Neural cell (in vitro differentiated cells): ENCODE measurements around the gene GIT2. TPM values are rescaled to one million over a fixed set of nuclear protein-coding genes. Genes with fewer than 3 reads are reported as not detected.

Experiments
- H2AFZ ChIP-seq: fragments of 200-600, 300-800 bp; sonication (generic), shearing (Covaris generic); 2 replicates; pipeline ENCODE4 v1.6.0; 2014; ENCODE audit warnings: low read depth, mild to moderate bottlenecking, antibody characterized with exemption, low read length, moderate library complexity
- H3F3A ChIP-seq: fragments of 200-600 bp; shearing (Covaris generic); 2 replicates; pipeline ENCODE4 v1.6.1; 2016; ENCODE audit warnings: mild to moderate bottlenecking, moderate library complexity, mixed read lengths, antibody characterized with exemption, low read length; ENCODE audit not compliant: insufficient read depth, poor library complexity, severe bottlenecking
- H3K27ac ChIP-seq: fragments of 200-600, 300-800 bp; sonication (generic), shearing (Covaris generic); 2 replicates; pipeline ENCODE4 v1.5.1; 2014; ENCODE audit warnings: mild to moderate bottlenecking, low read length, moderate library complexity
- H3K27me3 ChIP-seq: fragments of 300-800, 200-600 bp; sonication (generic), shearing (Covaris generic); 2 replicates; pipeline ENCODE4 v1.6.0; 2014; ENCODE audit warnings: mild to moderate bottlenecking, low read depth, low read length, moderate library complexity; ENCODE audit not compliant: insufficient read depth
- H3K36me3 ChIP-seq: fragments of 300-800, 200-600 bp; sonication (generic), shearing (Covaris generic); 2 replicates; pipeline ENCODE4 v1.5.1; 2014; ENCODE audit warnings: mild to moderate bottlenecking, antibody characterized with exemption, low read length, moderate library complexity; ENCODE audit not compliant: insufficient read depth
- H3K4me2 ChIP-seq: fragments of 300-800, 200-600 bp; sonication (generic), shearing (Covaris generic); 2 replicates; pipeline ENCODE4 v1.6.0; 2014; ENCODE audit warnings: mild to moderate bottlenecking, low read length
- H3K4me3 ChIP-seq: fragments of 300-800, 200-600 bp; sonication (generic), shearing (Covaris generic); 2 replicates; pipeline ENCODE4 v1.5.1; 2014; ENCODE audit warnings: mild to moderate bottlenecking, low read length, moderate library complexity
- H3K79me2 ChIP-seq: fragments of 200-600 bp; shearing (Covaris generic); replicated peaks from 2 replicates; pipeline ENCODE4 v1.6.0; 2014; ENCODE audit warnings: mild to moderate bottlenecking, low read length, moderate library complexity; ENCODE audit not compliant: insufficient read depth
- H3K9ac ChIP-seq: fragments of 300-800, 200-600 bp; sonication (generic), shearing (Covaris generic); 2 replicates; pipeline ENCODE4 v1.6.1; 2016; ENCODE audit warnings: mild to moderate bottlenecking, low read length, mixed read lengths
- H3K9me2 ChIP-seq: fragments of 200-600 bp; shearing (Covaris generic); 2 replicates; pipeline ENCODE4 v1.6.1; 2016; ENCODE audit warnings: mild to moderate bottlenecking, low read length, mixed read lengths; ENCODE audit not compliant: insufficient read depth
- H3K9me3 ChIP-seq: fragments of 200-600, 300-800 bp; sonication (generic), shearing (Covaris generic); 2 replicates; pipeline ENCODE4 v1.6.1; 2016; ENCODE audit warnings: mild to moderate bottlenecking, mixed run types, low read length, moderate library complexity, mixed read lengths
- H4K20me1 ChIP-seq: fragments of 200-600 bp; shearing (Covaris generic); 2 replicates; pipeline ENCODE4 v1.6.1; 2016; ENCODE audit warnings: mild to moderate bottlenecking, mixed run types; ENCODE audit not compliant: insufficient read depth
- EP300 ChIP-seq: fragments of 450-650 bp; conservative IDR thresholded peaks from 2 replicates; pipeline ENCODE4 v1.6.1; 2014; ENCODE audit warnings: antibody characterized with exemption, mild to moderate bottlenecking, moderate library complexity; ENCODE audit not compliant: poor library complexity, severe bottlenecking
- EZH2 ChIP-seq: fragments of 200-600, 300-800 bp; shearing (Covaris generic), sonication (generic); IDR thresholded peaks from 2 replicates; pipeline ENCODE4 v1.6.1; 2014; ENCODE audit warnings: antibody characterized with exemption, low read length, borderline replicate concordance, mild to moderate bottlenecking; ENCODE audit not compliant: insufficient read depth, poor library complexity, severe bottlenecking
- MXI1 ChIP-seq: fragments of 450-650 bp; conservative IDR thresholded peaks from 2 replicates; pipeline ENCODE4 v1.6.1; 2014; ENCODE audit warnings: antibody characterized with exemption, mild to moderate bottlenecking; ENCODE audit not compliant: poor library complexity, severe bottlenecking
- POLR2AphosphoS5 ChIP-seq: IDR thresholded peaks from 2 replicates; pipeline ENCODE4 v1.6.1; 2012
- RAD21 ChIP-seq: fragments of 450-650 bp; conservative IDR thresholded peaks from 2 replicates; pipeline ENCODE4 v1.6.1; 2014; ENCODE audit warnings: antibody characterized with exemption, mild to moderate bottlenecking, moderate library complexity
- SMC3 ChIP-seq: fragments of 450-650 bp; conservative IDR thresholded peaks from 2 replicates; pipeline ENCODE4 v1.6.1; 2014; ENCODE audit warnings: antibody characterized with exemption, mild to moderate bottlenecking, moderate library complexity; ENCODE audit not compliant: poor library complexity
- TAF1 ChIP-seq: IDR thresholded peaks from 2 replicates; pipeline ENCODE4 v1.6.1; 2012; ENCODE audit warnings: low read depth
- polyA plus RNA-seq: library from polyadenylated mRNA; depleted of rRNA; stranded (reverse); fragments of >200 nt; gene quantifications from 2 replicates; pipeline ENCODE4 v1.2.3, GENCODE V29; 2014
- TF ChIP-seq, protein P1 (sequence below): IDR thresholded peaks from 2 replicates; pipeline ENCODE4 v1.6.1; 2012; ENCODE audit warnings: borderline replicate concordance
- TF ChIP-seq, protein P2 (sequence below): fragments of 450-650 bp; IDR thresholded peaks from 2 replicates; pipeline ENCODE4 v1.5.1; 2014; ENCODE audit warnings: antibody characterized with exemption, mild to moderate bottlenecking, moderate library complexity; ENCODE audit not compliant: poor library complexity, severe bottlenecking

GIT2 gene
- polyA plus RNA-seq, 1 donor from 2014 or later = 14.2 TPM

GRCh38 chr12:110035534-110036104, 39.5 kb upstream of the GIT2 start:
- no peak overlapping the region for H2AFZ ChIP-seq
- H3K9ac ChIP-seq = no peak overlapping the region
- no peaks in the 10 kb centered on the region for H3K27me3 ChIP-seq
- no peaks in the 10 kb centered on the region for H3K9me3 ChIP-seq
- no peaks in the 10 kb centered on the region for H3F3A ChIP-seq
- TF ChIP-seq TAF1 (no peak), EP300 (no peak), RAD21 (no peak), POLR2AphosphoS5 (no peak), SMC3 (no peak), EZH2 (no peak), MXI1 (no peak)
- TF ChIP-seq, protein P1, sequence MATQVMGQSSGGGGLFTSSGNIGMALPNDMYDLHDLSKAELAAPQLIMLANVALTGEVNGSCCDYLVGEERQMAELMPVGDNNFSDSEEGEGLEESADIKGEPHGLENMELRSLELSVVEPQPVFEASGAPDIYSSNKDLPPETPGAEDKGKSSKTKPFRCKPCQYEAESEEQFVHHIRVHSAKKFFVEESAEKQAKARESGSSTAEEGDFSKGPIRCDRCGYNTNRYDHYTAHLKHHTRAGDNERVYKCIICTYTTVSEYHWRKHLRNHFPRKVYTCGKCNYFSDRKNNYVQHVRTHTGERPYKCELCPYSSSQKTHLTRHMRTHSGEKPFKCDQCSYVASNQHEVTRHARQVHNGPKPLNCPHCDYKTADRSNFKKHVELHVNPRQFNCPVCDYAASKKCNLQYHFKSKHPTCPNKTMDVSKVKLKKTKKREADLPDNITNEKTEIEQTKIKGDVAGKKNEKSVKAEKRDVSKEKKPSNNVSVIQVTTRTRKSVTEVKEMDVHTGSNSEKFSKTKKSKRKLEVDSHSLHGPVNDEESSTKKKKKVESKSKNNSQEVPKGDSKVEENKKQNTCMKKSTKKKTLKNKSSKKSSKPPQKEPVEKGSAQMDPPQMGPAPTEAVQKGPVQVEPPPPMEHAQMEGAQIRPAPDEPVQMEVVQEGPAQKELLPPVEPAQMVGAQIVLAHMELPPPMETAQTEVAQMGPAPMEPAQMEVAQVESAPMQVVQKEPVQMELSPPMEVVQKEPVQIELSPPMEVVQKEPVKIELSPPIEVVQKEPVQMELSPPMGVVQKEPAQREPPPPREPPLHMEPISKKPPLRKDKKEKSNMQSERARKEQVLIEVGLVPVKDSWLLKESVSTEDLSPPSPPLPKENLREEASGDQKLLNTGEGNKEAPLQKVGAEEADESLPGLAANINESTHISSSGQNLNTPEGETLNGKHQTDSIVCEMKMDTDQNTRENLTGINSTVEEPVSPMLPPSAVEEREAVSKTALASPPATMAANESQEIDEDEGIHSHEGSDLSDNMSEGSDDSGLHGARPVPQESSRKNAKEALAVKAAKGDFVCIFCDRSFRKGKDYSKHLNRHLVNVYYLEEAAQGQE = no peak
- TF ChIP-seq, protein P2, sequence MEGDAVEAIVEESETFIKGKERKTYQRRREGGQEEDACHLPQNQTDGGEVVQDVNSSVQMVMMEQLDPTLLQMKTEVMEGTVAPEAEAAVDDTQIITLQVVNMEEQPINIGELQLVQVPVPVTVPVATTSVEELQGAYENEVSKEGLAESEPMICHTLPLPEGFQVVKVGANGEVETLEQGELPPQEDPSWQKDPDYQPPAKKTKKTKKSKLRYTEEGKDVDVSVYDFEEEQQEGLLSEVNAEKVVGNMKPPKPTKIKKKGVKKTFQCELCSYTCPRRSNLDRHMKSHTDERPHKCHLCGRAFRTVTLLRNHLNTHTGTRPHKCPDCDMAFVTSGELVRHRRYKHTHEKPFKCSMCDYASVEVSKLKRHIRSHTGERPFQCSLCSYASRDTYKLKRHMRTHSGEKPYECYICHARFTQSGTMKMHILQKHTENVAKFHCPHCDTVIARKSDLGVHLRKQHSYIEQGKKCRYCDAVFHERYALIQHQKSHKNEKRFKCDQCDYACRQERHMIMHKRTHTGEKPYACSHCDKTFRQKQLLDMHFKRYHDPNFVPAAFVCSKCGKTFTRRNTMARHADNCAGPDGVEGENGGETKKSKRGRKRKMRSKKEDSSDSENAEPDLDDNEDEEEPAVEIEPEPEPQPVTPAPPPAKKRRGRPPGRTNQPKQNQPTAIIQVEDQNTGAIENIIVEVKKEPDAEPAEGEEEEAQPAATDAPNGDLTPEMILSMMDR = no peak
- no peaks in the 10 kb centered on the region for H3K9me2 ChIP-seq
- H3K4me2 ChIP-seq = no peak overlapping the region
- no peak overlapping the region for H3K4me3 ChIP-seq
- H3K27ac ChIP-seq = no peak overlapping the region
- no peaks in the 10 kb centered on the region for H3K79me2 ChIP-seq
- no peaks in the 10 kb centered on the region for H4K20me1 ChIP-seq
- H3K36me3 ChIP-seq = peaks cover 4% of the 10 kb centered on the region

- Histone ChIP-seq H2AFZ (no peak overlapping the region), H3K9me3 (no peaks in the 10 kb centered on the region), H3K27me3 (no peaks in the 10 kb centered on the region), H3K36me3 (peaks cover 4% of the 10 kb centered on the region), H4K20me1 (no peaks in the 10 kb centered on the region), H3K27ac (no peak overlapping the region), H3K4me3 (no peak overlapping the region), H3K79me2 (no peaks in the 10 kb centered on the region), H3K9me2 (no peaks in the 10 kb centered on the region), H3K9ac (no peak overlapping the region), H3F3A (no peaks in the 10 kb centered on the region), H3K4me2 (no peak overlapping the region)
- TF ChIP-seq SMC3 = no peak
- TF ChIP-seq, protein P1 = no peak
Measured at GRCh38 chr12:110033888-110034287, 37.7 kb upstream of the GIT2 start.
